Astrocyte (in vitro differentiated cells and primary cell): Measurements from ENCODE around the gene CGREF1.

Experiments used
- EZH2 ChIP-seq: IDR thresholded peaks from 2 replicates; pipeline ENCODE4 v1.6.1; 2012; ENCODE audit warnings: mild to moderate bottlenecking, low read length, inconsistent platforms; ENCODE audit not compliant: insufficient read depth
- TF ChIP-seq, protein P1 (sequence below): IDR thresholded peaks from 2 replicates; pipeline ENCODE4 v1.5.1; 2011; ENCODE audit warnings: low read depth, mild to moderate bottlenecking, inconsistent platforms, low read length, moderate library complexity; ENCODE audit not compliant: insufficient read depth

DNA sequence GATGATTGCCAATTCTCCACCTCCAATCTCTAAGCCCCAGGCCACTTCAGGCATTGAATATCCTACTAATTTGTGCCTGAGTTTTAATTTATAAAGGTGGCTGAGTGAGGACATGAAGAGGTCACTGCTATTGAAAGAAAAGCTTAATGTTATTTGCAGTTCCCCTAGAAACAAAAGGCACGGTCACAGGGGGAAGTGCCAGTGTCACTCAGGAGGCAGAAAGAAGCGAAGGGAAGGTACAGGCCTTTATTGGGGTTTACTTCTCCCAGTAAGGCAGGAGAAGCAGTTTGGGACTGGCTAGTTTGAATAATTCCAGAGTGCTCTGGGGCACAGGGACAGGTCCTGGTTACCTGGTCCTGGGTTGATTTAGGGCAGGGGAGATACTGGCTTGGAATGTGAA, 3.0 kb upstream of the CGREF1 start:
- TF ChIP-seq, protein P1, sequence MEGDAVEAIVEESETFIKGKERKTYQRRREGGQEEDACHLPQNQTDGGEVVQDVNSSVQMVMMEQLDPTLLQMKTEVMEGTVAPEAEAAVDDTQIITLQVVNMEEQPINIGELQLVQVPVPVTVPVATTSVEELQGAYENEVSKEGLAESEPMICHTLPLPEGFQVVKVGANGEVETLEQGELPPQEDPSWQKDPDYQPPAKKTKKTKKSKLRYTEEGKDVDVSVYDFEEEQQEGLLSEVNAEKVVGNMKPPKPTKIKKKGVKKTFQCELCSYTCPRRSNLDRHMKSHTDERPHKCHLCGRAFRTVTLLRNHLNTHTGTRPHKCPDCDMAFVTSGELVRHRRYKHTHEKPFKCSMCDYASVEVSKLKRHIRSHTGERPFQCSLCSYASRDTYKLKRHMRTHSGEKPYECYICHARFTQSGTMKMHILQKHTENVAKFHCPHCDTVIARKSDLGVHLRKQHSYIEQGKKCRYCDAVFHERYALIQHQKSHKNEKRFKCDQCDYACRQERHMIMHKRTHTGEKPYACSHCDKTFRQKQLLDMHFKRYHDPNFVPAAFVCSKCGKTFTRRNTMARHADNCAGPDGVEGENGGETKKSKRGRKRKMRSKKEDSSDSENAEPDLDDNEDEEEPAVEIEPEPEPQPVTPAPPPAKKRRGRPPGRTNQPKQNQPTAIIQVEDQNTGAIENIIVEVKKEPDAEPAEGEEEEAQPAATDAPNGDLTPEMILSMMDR: no peak
- no peak for TF ChIP-seq EZH2
